H1 (cell line): Measurements from ENCODE around the gene ASPG.

ENCODE experiments used
- ATF3 ChIP-seq: IDR thresholded peaks from 2 replicates; pipeline ENCODE4 v1.6.1; 2011; ENCODE audit warnings: low read depth, mild to moderate bottlenecking, low read length; ENCODE audit not compliant: insufficient read depth
- CHD2 ChIP-seq: IDR thresholded peaks from 2 replicates; pipeline ENCODE4 v1.6.1; 2012; ENCODE audit warnings: low read length, improper control_type of control experiment
- CTCF ChIP-seq, 3 experiments: IDR thresholded peaks; 1 replicate in 2 of 3; 2 replicates in 1 of 3; pipeline versions ENCODE4 v1.5.1 to v1.6.1; 2011; ENCODE audit warnings: low read length in 3 of 3, mild to moderate bottlenecking in 3 of 3, inconsistent platforms in 2 of 3, low read depth in 1 of 3, moderate library complexity in 1 of 3; ENCODE audit not compliant: insufficient read depth in 1 of 3; ENCODE audit errors: control extremely low read depth in 1 of 3
- EP300 ChIP-seq, 2 experiments: IDR thresholded peaks; 1 replicate in 1 of 2; 2 replicates in 1 of 2; pipeline ENCODE4 v1.6.1; 2011 to 2012; ENCODE audit warnings: low read depth in 2 of 2, low read length in 2 of 2, mild to moderate bottlenecking in 2 of 2, borderline replicate concordance in 1 of 2, inconsistent platforms in 1 of 2, moderate library complexity in 1 of 2
- HDAC6 ChIP-seq: IDR thresholded peaks from one replicate; pipeline ENCODE4 v1.7.1; 2012; ENCODE audit warnings: low read depth, mild to moderate bottlenecking, inconsistent platforms, low read length, moderate library complexity
- KDM5A ChIP-seq: fragments of 200-600 bp; IDR thresholded peaks from 2 replicates; pipeline ENCODE4 v1.7.1; 2012; ENCODE audit warnings: mild to moderate bottlenecking, low read length, inconsistent platforms, mixed read lengths
- MAX ChIP-seq: IDR thresholded peaks from 2 replicates; pipeline ENCODE4 v1.6.1; 2012; ENCODE audit warnings: inconsistent platforms
- POLR2A ChIP-seq, 2 experiments: IDR thresholded peaks; 1 replicate in 1 of 2; 2 replicates in 1 of 2; pipeline ENCODE4 v1.6.1; 2011; ENCODE audit warnings: low read depth in 2 of 2, low read length in 2 of 2, mild to moderate bottlenecking in 2 of 2; ENCODE audit errors: control extremely low read depth in 1 of 2
- POLR2AphosphoS5 ChIP-seq: IDR thresholded peaks from 2 replicates; pipeline ENCODE4 v1.6.1; 2011; ENCODE audit warnings: low read depth, low read length
- RFX5 ChIP-seq: IDR thresholded peaks from 2 replicates; pipeline ENCODE4 v1.6.1; 2011; ENCODE audit warnings: low read depth, low read length, improper control_type of control experiment, borderline replicate concordance
- RXRA ChIP-seq: IDR thresholded peaks from 2 replicates; pipeline ENCODE4 v1.6.1; 2011; ENCODE audit warnings: low read depth, mild to moderate bottlenecking, low read length, moderate library complexity; ENCODE audit not compliant: insufficient read depth
- SIRT6 ChIP-seq: IDR thresholded peaks from one replicate; pipeline ENCODE4 v1.7.1; 2012; ENCODE audit warnings: low read length, inconsistent platforms
- TEAD4 ChIP-seq: IDR thresholded peaks from 2 replicates; pipeline ENCODE4 v1.6.1; 2012; ENCODE audit warnings: low read depth, low read length, inconsistent platforms, mixed read lengths

GRCh38 chr14:104134061-104134965, 48.8 kb downstream of the ASPG start:
- no peak for TF ChIP-seq POLR2A (IDR thresholded peaks at IDR 0.05; ENCODE audit: control extremely low read depth in 1 of 2, low read depth in 2 of 2, low read length in 2 of 2)
- no peak for TF ChIP-seq POLR2AphosphoS5
- no peak for TF ChIP-seq CTCF (IDR thresholded peaks at IDR 0.05; ENCODE audit: control extremely low read depth in 1 of 3, insufficient read depth in 1 of 3, low read depth in 1 of 3, low read length in 3 of 3)
- no peak for TF ChIP-seq RFX5
- TF ChIP-seq EP300 (IDR thresholded peaks at IDR 0.05; ENCODE audit: borderline replicate concordance in 1 of 2, low read depth in 2 of 2, low read length in 2 of 2): no peak
- TF ChIP-seq TEAD4: no peak
- TF ChIP-seq CHD2: no peak
- no peak for TF ChIP-seq HDAC6
- TF ChIP-seq MAX: no peak
- no peak for TF ChIP-seq ATF3
- TF ChIP-seq SIRT6: no peak
- TF ChIP-seq RXRA: no peak
- no peak for TF ChIP-seq KDM5A
